IMR-90 (cell line): ENCODE measurements around the gene RSU1. TPM values are rescaled to one million over a fixed set of nuclear protein-coding genes. Genes with fewer than 3 reads are reported as not detected.

Experiments
- ATAC-seq: fragments of 200-7000 bp; cut with Tn5 transposase; 2 replicates; pipeline ENCODE4 v1.9.1; 2020; ENCODE audit warnings: low read depth, mild to moderate bottlenecking, moderate library complexity
- BruUV-seq: library from RNA; stranded (reverse); fragments of 400-500 nt; replicated peaks from 2 replicates; lab custom pipeline; 2021; lab: Mats Ljungman, UMichigan
- CTCF ChIA-PET: fragments of 300-600 bp; formaldehyde crosslinking; extraction: SDS; loops from one replicate; lab custom pipeline; 2021; ENCODE audit warnings: antibody characterized with exemption; lab: Yijun Ruan, JAX
- POLR2A ChIA-PET: fragments of 300-600 bp; sonication (Branson Sonifier 250); formaldehyde crosslinking; loops from one replicate; lab custom pipeline; 2022; ENCODE audit warnings: antibody characterized with exemption; ENCODE audit not compliant: unreplicated experiment; lab: Charles Lee
- DNase-seq: peaks from one replicate; pipeline ENCODE4 v3.0.0; 2013
- H2AFZ ChIP-seq: replicated peaks from 2 replicates; pipeline ENCODE3; 2013; ENCODE audit warnings: low read length, mild to moderate bottlenecking; ENCODE audit not compliant: poor library complexity
- H2AK5ac ChIP-seq: 2 replicates; pipeline ENCODE4 v1.6.1; 2013; ENCODE audit warnings: low read depth, low read length, inconsistent platforms
- H2AK9ac ChIP-seq: replicated peaks from 2 replicates; pipeline ENCODE3; 2013; ENCODE audit warnings: mild to moderate bottlenecking, low read depth, low read length, moderate library complexity; ENCODE audit not compliant: poor library complexity
- H2BK120ac ChIP-seq: 2 replicates; pipeline ENCODE4 v1.6.1; 2013; ENCODE audit warnings: low read depth, low read length, inconsistent platforms
- H2BK15ac ChIP-seq: 3 replicates; pipeline ENCODE4 v1.6.1; 2013; ENCODE audit warnings: low read depth, low read length, inconsistent platforms
- H2BK20ac ChIP-seq: 2 replicates; pipeline ENCODE4 v1.6.1; 2013; ENCODE audit warnings: low read depth, mild to moderate bottlenecking, inconsistent platforms, low read length, moderate library complexity
- H2BK5ac ChIP-seq: 2 replicates; pipeline ENCODE4 v1.6.1; 2013; ENCODE audit warnings: mild to moderate bottlenecking, low read depth, low read length, inconsistent platforms; ENCODE audit not compliant: poor library complexity, severe bottlenecking
- H3K14ac ChIP-seq: replicated peaks from 2 replicates; pipeline ENCODE4 v1.6.1; 2013; ENCODE audit warnings: low read depth, low read length, inconsistent platforms
- H3K18ac ChIP-seq: 2 replicates; pipeline ENCODE4 v1.6.1; 2013; ENCODE audit warnings: low read depth, low read length, control low read depth
- H3K23ac ChIP-seq: 2 replicates; pipeline ENCODE4 v1.6.1; 2013; ENCODE audit warnings: low read depth, low read length, inconsistent platforms
- H3K27ac ChIP-seq: 2 replicates; pipeline ENCODE4 v1.5.1; 2013; ENCODE audit warnings: mild to moderate bottlenecking, control low read depth, low read length; ENCODE audit not compliant: insufficient read depth
- H3K27me3 ChIP-seq: 2 replicates; pipeline ENCODE4 v1.6.1; 2013; ENCODE audit warnings: low read length; ENCODE audit not compliant: control insufficient read depth, insufficient read depth
- H3K36me3 ChIP-seq: 2 replicates; pipeline ENCODE4 v1.6.1; 2013; ENCODE audit warnings: low read length, mixed read lengths; ENCODE audit not compliant: control insufficient read depth, insufficient read depth
- H3K4ac ChIP-seq: 2 replicates; pipeline ENCODE4 v1.6.1; 2013; ENCODE audit warnings: low read depth, low read length, inconsistent platforms
- H3K4me1 ChIP-seq: 2 replicates; pipeline ENCODE4 v1.6.1; 2013; ENCODE audit warnings: low read length, mixed read lengths; ENCODE audit not compliant: control insufficient read depth, insufficient read depth
- H3K4me2 ChIP-seq: 2 replicates; pipeline ENCODE4 v1.6.1; 2013; ENCODE audit warnings: low read depth, mild to moderate bottlenecking, control low read depth, low read length, moderate library complexity
- H3K4me3 ChIP-seq: 2 replicates; pipeline ENCODE4 v1.5.1; 2013; ENCODE audit warnings: low read depth, mild to moderate bottlenecking, control low read depth, low read length, moderate library complexity; ENCODE audit not compliant: insufficient read depth
- H3K56ac ChIP-seq: 2 replicates; pipeline ENCODE4 v1.6.1; 2013; ENCODE audit warnings: low read length, inconsistent platforms; ENCODE audit not compliant: insufficient read depth; ENCODE audit errors: extremely low read depth
- H3K79me1 ChIP-seq, 2 experiments: 2 replicates each; pipeline ENCODE4 v1.6.1; 2013; ENCODE audit warnings: low read length in 2 of 2, inconsistent platforms in 1 of 2, low read depth in 1 of 2
- H3K9ac ChIP-seq: 2 replicates; pipeline ENCODE4 v1.6.1; 2013; ENCODE audit warnings: low read depth, low read length, control low read depth
- H3K9me1 ChIP-seq: 2 replicates; pipeline ENCODE4 v1.6.1; 2013; ENCODE audit warnings: low read length, inconsistent platforms; ENCODE audit not compliant: insufficient read depth
- H3K9me3 ChIP-seq: 2 replicates; pipeline ENCODE4 v1.6.1; 2013; ENCODE audit warnings: low read length; ENCODE audit not compliant: control insufficient read depth, insufficient read depth
- H4K20me1 ChIP-seq: 2 replicates; pipeline ENCODE4 v1.6.1; 2013; ENCODE audit warnings: low read length, inconsistent platforms; ENCODE audit not compliant: insufficient read depth
- H4K5ac ChIP-seq: 2 replicates; pipeline ENCODE4 v1.6.1; 2013; ENCODE audit warnings: mild to moderate bottlenecking, low read depth, low read length, control low read depth
- H4K8ac ChIP-seq, 2 experiments: 2 replicates each; pipeline ENCODE4 v1.6.1; 2013; ENCODE audit warnings: low read depth in 2 of 2, low read length in 2 of 2, control low read depth in 1 of 2, inconsistent platforms in 1 of 2
- H4K91ac ChIP-seq: 2 replicates; pipeline ENCODE4 v1.6.1; 2013; ENCODE audit warnings: low read depth, low read length, inconsistent platforms; ENCODE audit not compliant: insufficient read depth
- BHLHE40 ChIP-seq: fragments of 150-350 bp; IDR thresholded peaks from 2 replicates; pipeline ENCODE4 v1.6.1; 2016; ENCODE audit warnings: mild to moderate bottlenecking, low read depth, low read length
- CEBPB ChIP-seq: IDR thresholded peaks from 2 replicates; pipeline ENCODE4 v1.6.1; 2012; ENCODE audit warnings: low read depth, low read length, improper control_type of control experiment
- CHD1 ChIP-seq: IDR thresholded peaks from 2 replicates; pipeline ENCODE4 v1.6.1; 2012; ENCODE audit warnings: low read depth, low read length, improper control_type of control experiment
- FOS ChIP-seq: fragments of 150-350 bp; IDR thresholded peaks from 2 replicates; pipeline ENCODE4 v1.6.1; 2016; ENCODE audit warnings: low read depth, low read length
- MAFK ChIP-seq: IDR thresholded peaks from 2 replicates; pipeline ENCODE4 v1.6.1; 2012; ENCODE audit warnings: low read depth, low read length, improper control_type of control experiment
- MAZ ChIP-seq: IDR thresholded peaks from 2 replicates; pipeline ENCODE4 v1.6.1; 2012; ENCODE audit warnings: low read depth, mild to moderate bottlenecking, low read length, improper control_type of control experiment, moderate library complexity, borderline replicate concordance
- MXI1 ChIP-seq: IDR thresholded peaks from 2 replicates; pipeline ENCODE4 v1.6.1; 2012; ENCODE audit warnings: low read depth, mild to moderate bottlenecking, low read length, moderate library complexity, borderline replicate concordance
- NFE2L2 ChIP-seq: fragments of 150-350 bp; IDR thresholded peaks from 2 replicates; pipeline ENCODE4 v1.6.1; 2016; ENCODE audit warnings: low read depth, mild to moderate bottlenecking, low read length
- POLR2A ChIP-seq: IDR thresholded peaks from 2 replicates; pipeline ENCODE4 v1.6.1; 2012; ENCODE audit warnings: mild to moderate bottlenecking, low read depth, low read length
- RAD21 ChIP-seq: IDR thresholded peaks from 2 replicates; pipeline ENCODE4 v1.6.1; 2012; ENCODE audit warnings: low read length, improper control_type of control experiment
- RCOR1 ChIP-seq: IDR thresholded peaks from 2 replicates; pipeline ENCODE4 v1.6.1; 2012; ENCODE audit warnings: mild to moderate bottlenecking, low read length, improper control_type of control experiment; ENCODE audit not compliant: insufficient replicate concordance
- RFX5 ChIP-seq: IDR thresholded peaks from 2 replicates; pipeline ENCODE4 v1.8.0; 2012; ENCODE audit warnings: low read depth, mild to moderate bottlenecking, low read length, moderate library complexity
- SMC3 ChIP-seq: fragments of 150-350 bp; IDR thresholded peaks from 2 replicates; pipeline ENCODE4 v1.6.1; 2016; ENCODE audit warnings: low read depth, mild to moderate bottlenecking, antibody characterized with exemption, low read length, moderate library complexity
- WGBS, 2 experiments: methylation state at CpG; one replicate each; pipeline versions ENCODE4 v1.1.5 to v1.1.7; 2013; ENCODE audit warnings: missing lambda C conversion rate in 2 of 2; ENCODE audit not compliant: insufficient read length in 1 of 2; ENCODE audit errors: extremely low coverage in 2 of 2; 5-methylcytosine and 5-hydroxymethylcytosine counted together
- dilution Hi-C: fragments of 300-500 bp; cut with HindIII; formaldehyde crosslinking; loops from one replicate; pipeline ENCODE4 v1.14.3; 2018; ENCODE audit warnings: low sequenced_read_pairs; ENCODE audit not compliant: unreplicated experiment
- in situ Hi-C: fragments of 300-500 bp; cut with MboI; formaldehyde crosslinking; loops from 3 replicates; pipeline ENCODE4 v1.14.3; 2019; ENCODE audit warnings: low sequenced_read_pairs, inconsistent platforms, mixed read lengths
- intact Hi-C: fragments of 100-400 bp; cut with micrococcal nuclease; formaldehyde crosslinking; loops from 2 replicates; pipeline ENCODE4 v1.10.0; 2022
- polyA plus RNA-seq, 3 experiments: library from polyadenylated mRNA; depleted of rRNA; stranded (reverse); fragments of >200 nt; gene quantifications; 2 replicates each; pipeline ENCODE4 v1.2.3, GENCODE V29; 2012; ENCODE audit warnings: low replicate concordance in 1 of 3
- total RNA-seq: library from RNA; depleted of rRNA; stranded (reverse); fragments of >200 nt; gene quantifications from 2 replicates; pipeline ENCODE4 v1.2.3, GENCODE V29; 2012
- TF ChIP-seq, protein P1 (sequence below): fragments of 150-350 bp; IDR thresholded peaks from 2 replicates; pipeline ENCODE4 v1.6.1; 2017; ENCODE audit warnings: mild to moderate bottlenecking, antibody characterized with exemption, low read length, low read depth
- TF ChIP-seq, protein P2 (sequence below): fragments of 150-350 bp; IDR thresholded peaks from 2 replicates; pipeline ENCODE4 v1.6.1; 2016; ENCODE audit warnings: low read depth, mild to moderate bottlenecking, low read length, moderate library complexity, borderline replicate concordance
- TF ChIP-seq, protein P3 (sequence below): conservative IDR thresholded peaks from 2 replicates; pipeline ENCODE4 v1.5.1; 2012; ENCODE audit warnings: mild to moderate bottlenecking, low read depth, low read length, improper control_type of control experiment

RSU1 gene
- total and polyA plus RNA-seq, 2 of the 4 experiments (the other 2 are of a cell fraction), result 134 to 148 TPM

DNA sequence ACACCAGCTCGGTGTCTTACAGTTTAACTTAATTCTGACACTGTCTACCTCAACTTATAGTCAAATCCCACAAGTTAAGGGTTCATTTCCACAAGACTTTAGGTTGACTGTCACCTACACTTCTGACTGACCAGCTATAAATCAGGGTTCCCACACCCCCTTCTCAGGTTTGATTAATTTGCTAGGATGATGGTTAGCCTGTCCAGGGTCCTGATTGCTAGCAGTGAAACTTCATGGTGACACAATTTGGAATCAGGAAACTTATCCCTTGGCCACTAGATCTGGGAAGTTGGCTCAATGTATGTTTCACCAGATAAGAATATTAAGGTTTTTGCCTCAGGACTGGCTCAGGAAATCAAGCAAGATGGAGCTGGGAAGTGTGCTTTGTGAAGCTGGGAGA, 2.8 kb upstream of the RSU1 start:
- Histone ChIP-seq H3K56ac (no peak overlapping the region), H4K20me1 (peaks cover 7% of the 10 kb centered on the region; the same call in 1 of the 2 replicates), H3K4me1 (peaks cover 6% of the 10 kb centered on the region), H3K4me3 (no peak overlapping the region), H3K27me3 (no peaks in the 10 kb centered on the region), H3K9ac (no peak overlapping the region), H4K5ac (no peak overlapping the region), H2BK15ac (no peak overlapping the region), H2BK20ac (no peak overlapping the region), H3K4me2 (no peak overlapping the region), H2AK9ac (no peak overlapping the region), H2BK5ac (no peak overlapping the region), H3K9me1 (peaks cover 12% of the 10 kb centered on the region), H3K36me3 (no peaks in the 10 kb centered on the region), H3K27ac (no peak overlapping the region), H4K91ac (no peak overlapping the region), H3K4ac (no peak overlapping the region), H3K23ac (no peak overlapping the region), H2AFZ (no peak overlapping the region), H2AK5ac (no peak overlapping the region), H3K14ac (no peak overlapping the region), H3K18ac (no peak overlapping the region), H3K9me3 (peaks cover 7% of the 10 kb centered on the region), H3K79me1 (peaks cover 4 to 21% of the 10 kb centered on the region in 2 experiments; a peak in 3 of 4 replicates), H2BK120ac (no peak overlapping the region), H4K8ac (no peak overlapping the region)
- ATAC-seq (no peak), DNase-seq (no peak)
- no TSS peak for BruUV-seq
- intact Hi-C loops, result no loop called here
- no CpG with 5 or more reads among the region's 1 CpG for WGBS, 2 experiments
- ChIA-PET CTCF (no interaction called here), POLR2A (no interaction called here)
- in situ Hi-C loops, result no loop called here
- dilution Hi-C loops, result no loop called here
- TF ChIP-seq POLR2A (no peak), NFE2L2 (no peak), MXI1 (no peak), MAZ (no peak), RAD21 (no peak), CEBPB (no peak), RCOR1 (no peak), BHLHE40 (no peak), CHD1 (no peak), RFX5 (no peak), SMC3 (no peak), MAFK (no peak), FOS (no peak)
- TF ChIP-seq, protein P1, sequence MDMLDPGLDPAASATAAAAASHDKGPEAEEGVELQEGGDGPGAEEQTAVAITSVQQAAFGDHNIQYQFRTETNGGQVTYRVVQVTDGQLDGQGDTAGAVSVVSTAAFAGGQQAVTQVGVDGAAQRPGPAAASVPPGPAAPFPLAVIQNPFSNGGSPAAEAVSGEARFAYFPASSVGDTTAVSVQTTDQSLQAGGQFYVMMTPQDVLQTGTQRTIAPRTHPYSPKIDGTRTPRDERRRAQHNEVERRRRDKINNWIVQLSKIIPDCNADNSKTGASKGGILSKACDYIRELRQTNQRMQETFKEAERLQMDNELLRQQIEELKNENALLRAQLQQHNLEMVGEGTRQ, result no peak
- TF ChIP-seq, protein P2, sequence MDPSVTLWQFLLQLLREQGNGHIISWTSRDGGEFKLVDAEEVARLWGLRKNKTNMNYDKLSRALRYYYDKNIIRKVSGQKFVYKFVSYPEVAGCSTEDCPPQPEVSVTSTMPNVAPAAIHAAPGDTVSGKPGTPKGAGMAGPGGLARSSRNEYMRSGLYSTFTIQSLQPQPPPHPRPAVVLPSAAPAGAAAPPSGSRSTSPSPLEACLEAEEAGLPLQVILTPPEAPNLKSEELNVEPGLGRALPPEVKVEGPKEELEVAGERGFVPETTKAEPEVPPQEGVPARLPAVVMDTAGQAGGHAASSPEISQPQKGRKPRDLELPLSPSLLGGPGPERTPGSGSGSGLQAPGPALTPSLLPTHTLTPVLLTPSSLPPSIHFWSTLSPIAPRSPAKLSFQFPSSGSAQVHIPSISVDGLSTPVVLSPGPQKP, result no peak
- TF ChIP-seq, protein P3, sequence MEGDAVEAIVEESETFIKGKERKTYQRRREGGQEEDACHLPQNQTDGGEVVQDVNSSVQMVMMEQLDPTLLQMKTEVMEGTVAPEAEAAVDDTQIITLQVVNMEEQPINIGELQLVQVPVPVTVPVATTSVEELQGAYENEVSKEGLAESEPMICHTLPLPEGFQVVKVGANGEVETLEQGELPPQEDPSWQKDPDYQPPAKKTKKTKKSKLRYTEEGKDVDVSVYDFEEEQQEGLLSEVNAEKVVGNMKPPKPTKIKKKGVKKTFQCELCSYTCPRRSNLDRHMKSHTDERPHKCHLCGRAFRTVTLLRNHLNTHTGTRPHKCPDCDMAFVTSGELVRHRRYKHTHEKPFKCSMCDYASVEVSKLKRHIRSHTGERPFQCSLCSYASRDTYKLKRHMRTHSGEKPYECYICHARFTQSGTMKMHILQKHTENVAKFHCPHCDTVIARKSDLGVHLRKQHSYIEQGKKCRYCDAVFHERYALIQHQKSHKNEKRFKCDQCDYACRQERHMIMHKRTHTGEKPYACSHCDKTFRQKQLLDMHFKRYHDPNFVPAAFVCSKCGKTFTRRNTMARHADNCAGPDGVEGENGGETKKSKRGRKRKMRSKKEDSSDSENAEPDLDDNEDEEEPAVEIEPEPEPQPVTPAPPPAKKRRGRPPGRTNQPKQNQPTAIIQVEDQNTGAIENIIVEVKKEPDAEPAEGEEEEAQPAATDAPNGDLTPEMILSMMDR, result no peak
